Measurements from ENCODE around the gene POC1A. TPM values are rescaled to one million over a fixed set of nuclear protein-coding genes. Genes with fewer than 3 reads are reported as not detected.

Gene POC1A
- 10 to 100 TPM; 28.6 to 39.0 TPM for total RNA-seq

DNA sequence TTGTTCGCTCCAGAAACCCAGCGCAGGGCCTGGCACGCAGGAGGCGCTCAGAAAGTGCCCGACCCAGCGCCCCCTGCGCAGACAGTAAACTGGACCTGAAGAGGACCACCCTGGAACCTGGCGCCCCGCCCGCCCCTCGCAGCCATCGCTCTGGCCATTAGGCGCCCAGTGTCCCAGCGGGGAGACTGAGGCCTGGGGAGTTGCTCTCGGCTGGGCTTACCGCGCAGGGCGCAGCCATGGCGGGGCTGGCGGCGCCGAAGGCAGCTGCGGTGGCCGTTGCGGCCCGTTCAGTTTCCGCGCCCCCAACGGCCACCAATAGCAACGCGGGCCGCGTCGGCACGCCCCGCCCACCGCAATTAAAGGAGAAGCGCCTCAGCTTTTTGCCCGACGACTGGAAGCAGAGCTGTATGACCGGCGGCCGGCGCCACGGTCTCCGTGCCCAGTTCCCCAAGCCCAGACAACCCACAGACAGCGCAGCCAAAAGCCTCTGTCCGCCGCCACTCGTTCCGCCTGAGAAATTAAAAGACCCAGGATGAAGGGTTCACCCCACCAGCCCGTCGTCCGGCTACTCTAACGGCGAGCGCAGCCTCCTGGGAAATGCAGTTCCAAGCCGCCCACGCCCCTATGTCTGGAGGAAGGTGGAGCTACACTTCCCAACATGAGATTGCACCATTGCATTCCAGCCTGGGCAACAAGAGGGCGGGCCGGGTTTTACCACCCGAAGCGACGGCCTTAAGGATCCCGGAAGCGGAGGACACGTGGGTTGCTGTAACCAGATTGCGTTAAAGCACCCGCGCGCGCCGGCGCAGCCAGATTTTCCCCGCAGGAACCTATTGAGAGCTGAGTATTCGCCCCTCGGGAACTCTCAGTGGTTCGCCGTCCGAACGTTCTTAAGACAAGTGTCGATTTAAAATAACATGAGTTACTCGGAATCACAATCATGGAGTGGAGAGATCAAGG is at the start of gene POC1A:
TSS of gene POC1A (minus strand) at position 289 of the 960 bp plus-strand sequence. CDS start at position 238, 51 bp downstream.
- peaks cover 22% of the 10 kb centered on the region for H3K4me1 Mint-ChIP-seq (ENCODE audit: low read depth)

DNA sequence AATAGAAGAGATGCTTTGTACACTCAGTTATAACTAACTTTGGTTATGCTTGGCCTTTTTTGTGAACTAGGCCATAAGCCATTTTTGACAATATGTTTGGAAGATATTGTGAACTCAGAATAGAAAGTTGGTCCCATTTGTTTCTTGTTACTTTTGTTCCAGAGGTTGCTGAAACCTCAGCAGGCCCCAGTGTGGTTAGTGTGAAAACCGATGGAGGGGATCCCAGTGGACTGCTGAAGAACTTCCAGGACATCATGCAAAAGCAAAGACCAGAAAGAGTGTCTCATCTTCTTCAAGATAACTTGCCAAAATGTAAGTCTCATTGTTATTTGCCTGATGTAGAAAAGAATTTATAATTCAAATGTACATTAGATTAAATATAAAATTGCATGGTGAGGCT is 49.5 kb upstream of the POC1A start:
- Mint-ChIP-seq H3K27me3 (ENCODE audit: low read depth) (no peaks in the 10 kb centered on the region), H3K9me3 (no peaks in the 10 kb centered on the region), H3K4me1 (ENCODE audit: low read depth) (peaks cover 51% of the 10 kb centered on the region), H3K27ac (no peak overlapping the region), H3K4me3 (no peak overlapping the region), H3K36me3 (ENCODE audit: insufficient read depth in 2 of 2) (peaks cover 19 to 40% of the 10 kb centered on the region in 2 donors)
- DNase-seq, result no peak
- no peak for ATAC-seq (replicated peaks in 1 of 2)

More for the DNA sequence above, at the start of gene POC1A:
- Mint-ChIP-seq H3K9me3 (no peaks in the 10 kb centered on the region), H3K4me3 (peak within 1 kb of the TSS; percentile 82 to 93), H3K36me3 (ENCODE audit: insufficient read depth in 2 of 2) (no peaks in the 10 kb centered on the region), H3K27me3 (ENCODE audit: low read depth) (no peaks in the 10 kb centered on the region), H3K27ac (peak within 1 kb of the TSS; percentile 93)
- peak; percentile 90 to 92 for DNase-seq
- ATAC-seq (replicated peaks in 1 of 2), result peak; percentile 90

DNA sequence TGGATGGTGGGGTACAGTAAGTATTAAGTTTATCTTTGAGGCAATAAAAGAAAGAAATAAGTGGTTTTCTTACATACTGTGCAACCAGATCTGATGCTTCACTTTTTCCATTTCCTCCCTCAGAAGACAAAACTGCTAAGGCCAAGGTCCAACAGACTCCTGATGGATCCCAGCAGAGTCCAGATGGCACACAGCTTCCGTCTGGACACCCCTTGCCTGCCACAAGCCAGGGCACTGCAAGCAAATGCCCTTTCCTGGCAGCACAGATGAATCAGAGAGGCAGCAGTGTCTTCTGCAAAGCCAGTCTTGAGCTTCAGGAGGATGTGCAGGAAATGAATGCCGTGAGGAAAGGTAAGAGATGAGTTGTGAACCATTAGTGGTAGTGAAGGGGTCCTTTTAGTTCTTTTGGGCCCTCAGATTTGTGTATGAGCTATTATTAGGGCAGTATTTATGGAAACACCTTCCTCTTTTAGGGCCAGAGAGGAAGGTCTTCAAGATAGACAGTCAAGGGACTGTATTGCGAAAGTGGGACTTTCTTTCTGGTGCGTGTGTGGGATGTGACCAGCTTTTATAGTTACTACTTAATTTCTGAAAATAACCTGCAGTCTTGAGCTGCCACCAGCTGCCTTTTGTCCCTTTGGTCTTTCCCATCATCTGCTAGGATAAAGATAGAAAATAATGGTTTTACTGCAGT is 48.3 kb upstream of the POC1A start:
- ATAC-seq (replicated peaks in 1 of 2), result no peak
- H3K36me3 Mint-ChIP-seq (ENCODE audit: insufficient read depth in 2 of 2), result peaks cover 17 to 37% of the 10 kb centered on the region in 2 donors
- H3K27ac Mint-ChIP-seq, result peak overlapping the region; percentile 0
- DNase-seq, result no peak
- H3K9me3 Mint-ChIP-seq, result no peaks in the 10 kb centered on the region
- peaks cover 58% of the 10 kb centered on the region for H3K4me1 Mint-ChIP-seq (ENCODE audit: low read depth)
- no peaks in the 10 kb centered on the region for H3K27me3 Mint-ChIP-seq (ENCODE audit: low read depth)
- peak overlapping the region in 1 of 2 donors; percentile 0 for H3K4me3 Mint-ChIP-seq

DNA sequence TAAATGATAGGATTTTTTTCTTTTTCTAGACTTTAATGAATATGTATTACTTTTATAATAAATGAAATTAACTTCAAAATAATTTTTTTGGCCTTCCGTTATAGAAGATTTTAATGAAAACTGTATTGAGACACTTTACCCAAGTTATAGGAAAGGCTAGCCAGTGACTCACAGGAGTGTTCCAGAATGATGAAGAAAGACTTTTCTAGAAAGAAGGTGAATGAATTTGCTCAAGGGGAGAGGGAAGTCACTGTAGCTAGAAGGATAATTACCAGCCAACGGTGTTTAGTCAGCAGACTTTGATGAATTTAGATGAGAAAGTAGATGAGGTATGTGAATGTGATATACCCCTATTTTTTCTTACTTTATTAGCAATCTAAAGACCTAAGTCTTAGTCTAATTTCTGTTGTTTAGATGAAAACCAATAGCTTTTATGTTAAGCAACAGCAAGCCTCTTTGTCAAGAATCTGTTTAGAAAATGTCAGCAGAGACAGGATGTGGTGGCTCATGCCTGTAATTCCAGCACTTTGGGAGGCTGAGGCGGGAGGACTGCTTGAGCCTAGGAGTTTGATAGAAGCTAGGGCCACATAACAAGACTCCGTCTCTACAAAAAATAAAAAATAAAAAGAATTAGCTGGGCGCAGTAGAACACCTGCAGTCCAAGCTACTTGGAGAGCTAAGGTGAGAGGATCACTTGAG is 46.9 kb upstream of the POC1A start:
- Mint-ChIP-seq H3K4me1 (ENCODE audit: low read depth) (peaks cover 72% of the 10 kb centered on the region), H3K36me3 (ENCODE audit: insufficient read depth in 2 of 2) (peaks cover 15 to 28% of the 10 kb centered on the region in 2 donors), H3K9me3 (no peaks in the 10 kb centered on the region), H3K27me3 (ENCODE audit: low read depth) (no peaks in the 10 kb centered on the region), H3K4me3 (peak overlapping the region in 1 of 2 donors; percentile 13), H3K27ac (peak overlapping the region; percentile 15)
- DNase-seq (no peak), ATAC-seq (replicated peaks in 1 of 2) (no peak)

DNA sequence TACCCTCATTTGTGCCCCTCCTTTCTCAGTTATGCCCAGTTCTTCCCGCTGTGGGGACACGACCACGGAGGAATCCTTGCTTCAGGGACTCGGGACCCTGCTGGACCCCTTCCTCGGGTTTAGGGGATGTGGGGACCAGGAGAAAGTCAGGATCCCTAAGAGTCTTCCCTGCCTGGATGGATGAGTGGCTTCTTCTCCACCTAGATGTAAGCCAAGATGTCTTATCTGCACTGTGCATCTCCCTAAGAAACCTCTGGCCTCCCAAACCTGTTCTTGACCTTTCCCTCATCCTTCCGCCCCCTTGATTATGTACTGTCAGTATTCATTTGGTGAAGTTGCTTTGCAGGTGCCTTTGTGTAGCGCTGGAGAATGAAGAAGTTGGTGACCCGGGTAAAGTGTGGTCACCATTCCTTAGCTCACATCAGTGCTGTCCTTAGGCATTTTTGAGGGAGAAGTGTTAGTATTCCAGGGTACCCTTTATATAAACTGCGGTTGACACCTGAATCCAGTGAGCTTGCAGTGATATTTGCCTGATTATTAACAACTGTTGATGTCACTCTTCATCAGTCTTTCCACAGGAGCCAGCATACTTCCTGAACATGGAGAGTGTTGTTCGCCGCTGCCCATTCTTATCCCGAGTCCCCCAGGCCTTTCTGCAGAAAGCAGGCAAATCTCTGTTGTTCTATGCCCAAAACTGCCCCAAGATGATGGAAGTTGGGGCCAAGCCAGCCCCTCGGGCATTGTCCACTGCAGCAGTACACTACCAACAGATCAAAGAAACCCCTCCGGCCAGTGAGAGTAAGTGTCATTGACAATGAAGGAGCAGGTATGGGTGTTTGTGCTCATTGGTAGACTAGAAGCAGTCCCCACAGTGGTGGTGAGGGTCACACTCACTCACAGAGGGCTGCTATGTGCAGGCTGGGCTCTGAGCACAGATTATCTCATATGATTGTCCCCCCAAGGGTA is 44.7 kb upstream of the POC1A start:
- Mint-ChIP-seq H3K36me3 (ENCODE audit: insufficient read depth in 2 of 2) (peaks cover 8 to 21% of the 10 kb centered on the region in 2 donors), H3K9me3 (no peaks in the 10 kb centered on the region), H3K27ac (peak overlapping the region; percentile 97), H3K4me1 (ENCODE audit: low read depth) (peaks cover 69% of the 10 kb centered on the region), H3K27me3 (ENCODE audit: low read depth) (no peaks in the 10 kb centered on the region), H3K4me3 (peak overlapping the region; percentile 98 to 99)
- no peak for DNase-seq
- ATAC-seq (replicated peaks in 1 of 2), result no peak

DNA sequence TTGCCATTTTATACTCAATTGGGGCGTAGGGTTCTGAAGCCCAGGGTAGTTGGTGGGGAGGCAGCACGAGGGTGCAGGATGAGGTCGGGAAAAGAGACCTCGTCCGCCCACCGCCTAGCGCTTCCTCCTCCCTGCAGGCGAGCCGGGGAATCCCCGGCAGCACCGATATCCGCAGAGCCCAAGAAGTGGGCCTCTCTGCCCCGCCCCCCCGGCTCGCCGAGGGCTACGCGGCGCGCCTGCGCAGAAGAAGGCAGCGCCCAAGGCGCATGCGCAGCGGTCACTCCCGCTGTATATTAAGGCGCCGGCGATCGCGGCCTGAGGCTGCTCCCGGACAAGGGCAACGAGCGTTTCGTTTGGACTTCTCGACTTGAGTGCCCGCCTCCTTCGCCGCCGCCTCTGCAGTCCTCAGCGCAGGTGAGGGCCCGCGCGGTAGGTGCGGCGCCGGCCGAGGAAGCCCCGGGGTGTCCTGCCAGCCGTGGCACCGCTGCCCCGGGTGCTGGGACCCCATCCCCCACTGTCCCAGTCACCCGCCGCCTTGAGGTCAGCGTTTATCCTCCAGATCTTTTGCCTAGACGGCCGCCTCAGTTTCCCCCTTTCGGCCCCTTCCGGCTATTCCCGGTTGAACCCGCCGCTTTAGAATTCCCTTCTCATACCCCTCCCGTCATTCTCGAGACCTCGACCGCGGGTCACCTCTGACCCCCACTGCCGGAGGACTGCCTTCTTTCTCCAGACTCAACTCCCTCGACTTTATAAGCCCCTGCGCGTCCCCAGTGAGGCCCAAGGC is 43.8 kb upstream of the POC1A start, which contains the start of gene ALAS1:
TSS of gene ALAS1 (plus strand) at position 319 of the 784 bp plus-strand sequence. CDS start 1,082 bp downstream, outside the sequence.
- Mint-ChIP-seq H3K9me3 (no peaks in the 10 kb centered on the region), H3K27ac (peak within 1 kb of the TSS; percentile 97), H3K4me3 (peak within 1 kb of the TSS; percentile 98 to 99), H3K27me3 (ENCODE audit: low read depth) (no peaks in the 10 kb centered on the region), H3K36me3 (ENCODE audit: insufficient read depth in 2 of 2) (peaks cover 5 to 14% of the 10 kb centered on the region in 2 donors), H3K4me1 (ENCODE audit: low read depth) (peaks cover 63% of the 10 kb centered on the region)
- peak; percentile 96 to 97 for ATAC-seq (replicated peaks in 1 of 2)
- DNase-seq, result peak; percentile 95 to 98

DNA sequence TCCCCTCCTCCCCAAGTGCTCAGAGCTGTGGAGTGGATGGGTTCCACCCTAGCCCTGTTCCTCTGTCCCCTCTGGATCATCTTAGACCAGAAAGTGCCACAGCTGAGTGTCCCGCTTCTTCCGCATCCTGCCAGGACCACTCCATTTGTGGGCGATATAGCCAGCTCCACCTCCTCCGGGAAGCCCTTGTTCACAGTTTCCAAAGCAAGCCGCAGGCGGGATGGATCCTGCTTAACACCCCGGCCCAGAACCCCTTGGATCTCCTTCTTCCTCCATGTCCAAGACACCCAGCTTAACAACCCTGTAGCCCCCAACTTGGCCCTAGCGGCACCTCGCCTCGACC is 43.2 kb upstream of the POC1A start:
- H3K27ac Mint-ChIP-seq, result peak overlapping the region; percentile 84
- H3K9me3 Mint-ChIP-seq, result no peaks in the 10 kb centered on the region
- no peak for DNase-seq
- ATAC-seq (replicated peaks in 1 of 2), result peak; percentile 2 to 5
- peak overlapping the region; percentile 98 to 99 for H3K4me3 Mint-ChIP-seq
- H3K36me3 Mint-ChIP-seq (ENCODE audit: insufficient read depth in 2 of 2), result peaks cover 5 to 13% of the 10 kb centered on the region in 2 donors
- peaks cover 60% of the 10 kb centered on the region for H3K4me1 Mint-ChIP-seq (ENCODE audit: low read depth)
- H3K27me3 Mint-ChIP-seq (ENCODE audit: low read depth), result no peaks in the 10 kb centered on the region

DNA sequence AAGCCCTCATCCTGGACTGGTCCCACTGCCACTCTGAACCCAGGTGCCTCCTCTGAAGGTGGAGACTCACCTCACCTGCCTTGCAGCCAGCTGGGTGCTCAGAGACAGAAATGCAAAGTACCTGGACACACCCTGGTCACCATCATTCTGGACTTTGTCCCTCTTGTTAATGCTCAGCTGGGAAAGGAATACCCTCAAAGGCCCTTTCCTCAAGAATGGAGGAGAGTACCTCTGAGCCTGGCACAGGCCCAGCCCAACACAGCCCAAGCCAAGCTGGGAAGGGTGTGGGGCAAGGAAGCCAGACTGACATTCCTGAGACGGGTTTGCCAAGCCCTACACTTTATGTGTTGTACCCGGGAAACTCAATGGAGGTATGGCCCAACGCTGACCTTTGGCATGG is 42.8 kb upstream of the POC1A start:
- no peaks in the 10 kb centered on the region for H3K9me3 Mint-ChIP-seq
- no peak for ATAC-seq (replicated peaks in 1 of 2)
- H3K4me1 Mint-ChIP-seq (ENCODE audit: low read depth), result peaks cover 55% of the 10 kb centered on the region
- no peak for DNase-seq
- H3K27ac Mint-ChIP-seq, result no peak overlapping the region
- peak overlapping the region in 1 of 2 donors; percentile 99 for H3K4me3 Mint-ChIP-seq
- peaks cover 3 to 13% of the 10 kb centered on the region in 2 donors for H3K36me3 Mint-ChIP-seq (ENCODE audit: insufficient read depth in 2 of 2)
- no peaks in the 10 kb centered on the region for H3K27me3 Mint-ChIP-seq (ENCODE audit: low read depth)

DNA sequence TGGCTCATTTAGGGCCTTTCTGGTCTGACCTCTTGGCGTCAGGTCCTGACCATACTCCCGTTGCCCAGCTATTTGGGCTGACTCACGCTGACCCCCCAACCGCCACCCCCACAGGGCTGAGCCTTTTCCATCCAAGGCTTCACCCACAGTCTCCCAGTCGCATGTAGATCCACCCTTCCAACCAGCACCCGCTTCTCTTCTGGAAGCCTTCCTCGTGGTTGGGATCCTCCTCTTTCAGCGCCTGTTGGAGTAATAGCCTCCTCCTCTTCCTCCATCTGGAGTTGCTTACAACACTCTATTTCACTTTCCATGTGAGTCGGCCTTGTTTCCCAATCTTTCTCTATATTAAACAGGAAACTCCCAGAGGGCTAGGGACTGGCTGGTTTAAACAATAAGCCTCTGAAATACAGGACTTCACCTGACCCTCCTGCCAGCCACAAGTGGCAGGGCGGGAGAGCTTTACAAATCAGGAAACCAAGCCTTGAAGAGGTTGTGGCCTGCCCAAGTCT is 41.7 kb upstream of the POC1A start:
- no peaks in the 10 kb centered on the region for H3K9me3 Mint-ChIP-seq
- no peak for DNase-seq
- no peak overlapping the region for H3K4me3 Mint-ChIP-seq
- ATAC-seq (replicated peaks in 1 of 2), result no peak
- H3K27ac Mint-ChIP-seq, result no peak overlapping the region
- H3K36me3 Mint-ChIP-seq (ENCODE audit: insufficient read depth in 2 of 2), result peaks cover 0 to 5% of the 10 kb centered on the region in 2 donors
- no peaks in the 10 kb centered on the region for H3K27me3 Mint-ChIP-seq (ENCODE audit: low read depth)
- H3K4me1 Mint-ChIP-seq (ENCODE audit: low read depth), result peaks cover 44% of the 10 kb centered on the region

DNA sequence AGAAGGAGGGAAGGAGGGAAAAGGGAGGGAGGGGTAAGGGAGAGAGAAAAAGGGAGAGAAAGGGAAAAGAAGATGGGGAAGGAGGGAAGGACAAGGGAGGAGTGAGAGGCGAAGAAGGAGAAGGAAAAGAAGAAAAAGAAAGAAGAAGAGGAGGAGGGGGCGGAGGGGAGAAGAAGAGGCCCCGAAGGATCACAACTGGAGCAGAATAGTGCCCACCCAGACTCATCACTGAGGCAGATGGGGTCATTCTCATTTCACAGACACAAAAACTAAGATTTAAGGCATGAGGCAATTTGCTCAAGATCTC is 41.0 kb upstream of the POC1A start:
- Mint-ChIP-seq H3K4me3 (no peak overlapping the region), H3K4me1 (ENCODE audit: low read depth) (peaks cover 39% of the 10 kb centered on the region), H3K9me3 (no peaks in the 10 kb centered on the region), H3K27me3 (ENCODE audit: low read depth) (no peaks in the 10 kb centered on the region), H3K36me3 (ENCODE audit: insufficient read depth in 2 of 2) (peaks cover 0 to 2% of the 10 kb centered on the region in 2 donors), H3K27ac (no peak overlapping the region)
- no peak for ATAC-seq (replicated peaks in 1 of 2)
- DNase-seq, result no peak

DNA sequence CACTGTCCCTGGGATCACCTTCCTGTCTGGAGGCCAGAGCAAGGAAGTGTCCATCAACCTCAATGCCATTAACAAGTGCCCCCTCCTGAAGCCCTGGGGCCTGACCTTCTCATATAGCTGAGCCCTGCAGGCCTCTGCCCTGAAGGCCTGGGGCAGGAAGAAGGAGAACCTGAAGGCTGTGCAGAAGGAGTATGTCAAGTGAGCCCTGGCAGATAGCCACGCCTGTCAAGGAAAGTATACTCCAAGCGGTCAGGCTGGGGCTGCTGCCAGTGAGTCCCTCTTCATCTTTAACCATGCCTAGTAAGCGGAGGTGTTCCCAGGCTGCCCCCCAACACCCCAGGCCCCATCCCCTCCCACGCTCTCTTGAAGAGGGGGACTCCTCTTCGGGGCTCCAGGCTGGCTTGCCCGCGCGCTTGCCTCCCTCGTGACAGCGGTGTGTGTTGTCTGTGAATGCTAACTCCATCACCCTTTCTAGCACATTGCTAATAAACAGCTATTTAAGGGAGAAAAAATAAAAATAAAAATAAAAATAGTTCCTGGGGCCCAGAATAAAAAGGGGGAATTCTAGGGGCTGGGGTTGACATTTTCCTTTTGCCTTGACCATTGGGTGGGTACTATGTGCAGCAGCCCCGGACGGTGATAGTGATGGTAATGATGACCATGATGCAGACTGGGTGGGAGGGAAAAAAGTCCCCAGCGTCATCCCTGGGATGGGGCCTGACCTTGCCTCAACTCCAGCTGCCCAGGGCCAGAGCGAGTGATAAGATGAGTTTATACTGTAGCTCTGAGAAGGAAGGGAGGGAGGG is 40.5 kb upstream of the POC1A start:
- H3K4me3 Mint-ChIP-seq, result no peak overlapping the region
- H3K27me3 Mint-ChIP-seq (ENCODE audit: low read depth), result no peaks in the 10 kb centered on the region

More for the DNA sequence above, 40.5 kb upstream of the POC1A start:
- H3K4me1 Mint-ChIP-seq (ENCODE audit: low read depth), result peaks cover 33% of the 10 kb centered on the region
- no peak for DNase-seq
- no peak for ATAC-seq (replicated peaks in 1 of 2)
- H3K36me3 Mint-ChIP-seq (ENCODE audit: insufficient read depth in 2 of 2), result no peaks in the 10 kb centered on the region
- no peak overlapping the region for H3K27ac Mint-ChIP-seq
- no peaks in the 10 kb centered on the region for H3K9me3 Mint-ChIP-seq

Data from activated T-cell treated with anti-CD3 and anti-CD28 coated beads, Interleukin-2, amount 50 U/mL, for 72 hours (primary cell).